ENCODE results near the gene ZNF275. TPM values are rescaled to one million over a fixed set of nuclear protein-coding genes. Genes with fewer than 3 reads are reported as not detected.

Gene ZNF275
- total RNA-seq, 1 donor from 2014 or later: 7.6 TPM

DNA sequence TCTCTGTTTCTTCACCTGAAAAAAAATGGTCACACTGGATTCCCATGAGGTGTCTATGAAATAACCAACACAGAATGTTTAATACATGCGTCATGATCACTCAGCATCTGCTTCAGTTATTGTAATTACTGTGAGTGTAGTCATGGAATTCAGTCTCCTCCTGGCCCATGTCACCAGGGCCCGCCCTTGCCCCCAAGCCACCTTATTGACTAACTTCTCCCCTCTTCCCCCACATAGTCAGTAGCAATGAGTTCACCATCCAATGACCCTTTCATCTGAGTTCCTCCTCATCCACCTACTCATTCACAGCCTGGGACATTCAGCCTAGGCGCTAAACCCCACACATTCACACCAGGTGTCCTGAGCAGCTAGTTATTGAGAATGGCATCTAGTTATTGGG lies 28.0 kb upstream of the ZNF275 start:
- H3K27me3 ChIP-seq: no peaks in the 10 kb centered on the region
- intact Hi-C loops (cut with DNase I): no loop called here
- H3K4me1 ChIP-seq: no peaks in the 10 kb centered on the region
- DNase-seq (ENCODE audit: extremely low spot score in 2 of 2): no peak
- TF ChIP-seq POLR2AphosphoS5 (IDR thresholded peaks at IDR 0.05; ENCODE audit: insufficient read depth in 1 of 2, low read depth in 1 of 2) (no peak), POLR2A (IDR thresholded peaks at IDR 0.05) (no peak)
- TF ChIP-seq, protein P1, sequence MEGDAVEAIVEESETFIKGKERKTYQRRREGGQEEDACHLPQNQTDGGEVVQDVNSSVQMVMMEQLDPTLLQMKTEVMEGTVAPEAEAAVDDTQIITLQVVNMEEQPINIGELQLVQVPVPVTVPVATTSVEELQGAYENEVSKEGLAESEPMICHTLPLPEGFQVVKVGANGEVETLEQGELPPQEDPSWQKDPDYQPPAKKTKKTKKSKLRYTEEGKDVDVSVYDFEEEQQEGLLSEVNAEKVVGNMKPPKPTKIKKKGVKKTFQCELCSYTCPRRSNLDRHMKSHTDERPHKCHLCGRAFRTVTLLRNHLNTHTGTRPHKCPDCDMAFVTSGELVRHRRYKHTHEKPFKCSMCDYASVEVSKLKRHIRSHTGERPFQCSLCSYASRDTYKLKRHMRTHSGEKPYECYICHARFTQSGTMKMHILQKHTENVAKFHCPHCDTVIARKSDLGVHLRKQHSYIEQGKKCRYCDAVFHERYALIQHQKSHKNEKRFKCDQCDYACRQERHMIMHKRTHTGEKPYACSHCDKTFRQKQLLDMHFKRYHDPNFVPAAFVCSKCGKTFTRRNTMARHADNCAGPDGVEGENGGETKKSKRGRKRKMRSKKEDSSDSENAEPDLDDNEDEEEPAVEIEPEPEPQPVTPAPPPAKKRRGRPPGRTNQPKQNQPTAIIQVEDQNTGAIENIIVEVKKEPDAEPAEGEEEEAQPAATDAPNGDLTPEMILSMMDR (IDR thresholded peaks at IDR 0.05): no peak
- no peak overlapping the region for H3K4me3 ChIP-seq
- no peaks in the 10 kb centered on the region for H3K36me3 ChIP-seq
- H3K27ac ChIP-seq: no peak overlapping the region
- H3K9me3 ChIP-seq: no peaks in the 10 kb centered on the region

DNA sequence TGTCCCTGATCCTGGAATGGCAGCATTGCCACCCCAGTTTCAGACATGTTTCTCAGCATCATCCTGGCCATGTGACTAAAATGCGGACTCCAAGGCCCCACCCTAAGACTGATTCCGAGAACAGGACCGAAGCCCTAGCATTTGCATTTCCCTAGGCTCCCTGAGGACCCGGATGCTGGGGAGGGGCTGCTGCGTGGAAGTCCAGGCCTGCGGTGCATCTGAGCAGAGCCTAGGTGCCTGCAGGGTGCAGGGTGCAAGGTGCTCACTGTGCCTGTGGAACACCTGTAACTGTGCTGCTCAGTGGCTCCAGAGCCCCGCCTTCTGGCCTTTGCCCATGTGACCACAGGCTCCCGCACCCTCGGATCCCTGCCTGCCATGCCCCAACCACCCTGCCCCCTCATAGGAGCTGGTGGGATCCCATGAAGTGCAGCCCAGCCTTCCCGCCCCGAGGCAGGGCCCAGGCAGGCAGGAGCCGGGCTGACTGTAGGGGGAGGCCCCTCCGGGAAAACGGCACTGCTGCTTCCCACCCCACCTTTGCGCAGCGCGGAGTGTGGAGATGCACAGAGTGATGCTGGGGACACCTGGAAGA lies 27.3 kb upstream of the ZNF275 start:
- H3K9me3 ChIP-seq: no peaks in the 10 kb centered on the region
- DNase-seq (ENCODE audit: extremely low spot score in 2 of 2): peak; percentile 65 to 87
- H3K36me3 ChIP-seq: no peaks in the 10 kb centered on the region
- no peak overlapping the region for H3K27ac ChIP-seq
- intact Hi-C loops (cut with DNase I): no loop called here
- H3K4me1 ChIP-seq: no peaks in the 10 kb centered on the region
- TF ChIP-seq, protein P1 (IDR thresholded peaks at IDR 0.05): no peak
- no peak for TF ChIP-seq POLR2A (IDR thresholded peaks at IDR 0.05)
- TF ChIP-seq POLR2AphosphoS5 (IDR thresholded peaks at IDR 0.05; ENCODE audit: insufficient read depth in 1 of 2, low read depth in 1 of 2): no peak
- H3K4me3 ChIP-seq: no peak overlapping the region
- H3K27me3 ChIP-seq: no peaks in the 10 kb centered on the region

DNA sequence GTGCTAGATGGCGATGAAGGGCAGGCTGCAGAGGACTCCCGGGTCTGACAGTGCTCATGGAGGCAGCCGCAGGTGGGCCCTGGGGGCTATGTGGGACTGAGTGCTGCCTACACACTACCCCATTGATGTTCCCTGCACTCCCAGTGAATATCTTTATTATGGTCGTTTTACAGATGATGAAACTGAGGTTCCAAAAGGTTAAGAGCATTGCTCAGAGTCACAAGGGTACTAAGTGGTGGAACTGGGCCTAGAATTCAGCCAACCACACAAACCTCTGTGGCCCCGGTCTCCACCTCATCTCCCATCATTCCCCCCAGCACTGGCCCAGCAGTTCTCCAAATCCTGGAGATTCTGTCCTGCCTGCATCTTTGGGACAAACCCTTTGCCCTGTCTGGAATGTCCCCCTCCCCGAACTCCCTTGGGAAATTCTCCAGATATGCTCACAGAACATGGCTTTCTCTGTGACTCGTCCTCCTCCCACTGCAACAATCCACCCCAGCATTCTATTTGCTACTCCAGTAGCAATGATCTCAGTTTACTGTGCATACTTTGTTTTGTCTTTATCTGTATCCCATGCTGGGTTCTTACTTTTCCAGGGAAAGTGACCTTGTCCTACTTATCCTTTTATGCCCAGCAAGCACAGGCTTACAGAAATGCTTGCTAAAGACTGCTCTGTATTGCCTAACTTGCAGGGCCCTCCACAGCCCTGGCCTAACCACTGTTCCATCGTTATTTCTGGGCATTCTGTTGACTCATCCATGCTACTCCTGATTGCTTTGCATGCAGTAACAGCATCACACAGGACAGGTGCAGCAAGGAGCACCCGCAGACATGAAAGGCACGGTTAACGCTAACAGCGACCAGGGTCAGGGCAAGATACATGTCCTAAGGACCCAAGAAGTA lies 26.4 kb upstream of the ZNF275 start:
- Histone ChIP-seq H3K9me3 (no peaks in the 10 kb centered on the region), H3K4me3 (no peak overlapping the region), H3K27me3 (no peaks in the 10 kb centered on the region), H3K36me3 (no peaks in the 10 kb centered on the region), H3K4me1 (no peaks in the 10 kb centered on the region), H3K27ac (no peak overlapping the region)
- peak; percentile 34 to 55 for DNase-seq (ENCODE audit: extremely low spot score in 2 of 2)
- no peak for TF ChIP-seq POLR2AphosphoS5 (IDR thresholded peaks at IDR 0.05; ENCODE audit: insufficient read depth in 1 of 2, low read depth in 1 of 2)
- TF ChIP-seq, protein P1 (IDR thresholded peaks at IDR 0.05): no peak
- no peak for TF ChIP-seq POLR2A (IDR thresholded peaks at IDR 0.05)
- intact Hi-C loops (cut with DNase I): no loop called here

DNA sequence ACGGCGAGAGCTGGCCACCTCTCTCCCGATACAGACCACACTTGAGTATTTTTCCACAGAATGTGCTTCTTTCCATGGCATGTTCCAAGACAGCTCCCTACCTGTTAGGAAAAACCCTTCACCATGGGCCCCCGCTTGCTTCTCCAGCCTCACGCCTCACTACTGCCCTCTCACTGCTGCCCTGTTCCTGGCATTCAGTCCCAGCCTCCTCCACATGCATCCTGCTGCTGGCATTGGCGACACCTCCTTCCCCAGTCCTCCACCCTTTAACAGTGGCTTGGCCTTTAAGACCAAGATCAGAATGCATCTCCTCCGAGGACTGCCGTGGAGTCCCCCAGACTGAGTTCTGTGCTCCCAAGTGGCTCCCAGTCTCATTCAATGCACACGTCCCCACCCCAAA lies 23.1 kb upstream of the ZNF275 start:
- Histone ChIP-seq H3K27me3 (no peaks in the 10 kb centered on the region), H3K9me3 (no peaks in the 10 kb centered on the region), H3K27ac (no peak overlapping the region), H3K4me3 (no peak overlapping the region), H3K4me1 (no peaks in the 10 kb centered on the region), H3K36me3 (no peaks in the 10 kb centered on the region)
- DNase-seq (ENCODE audit: extremely low spot score in 2 of 2): peak in 1 of 2 donors; percentile 42
- TF ChIP-seq POLR2A (IDR thresholded peaks at IDR 0.05) (no peak), POLR2AphosphoS5 (IDR thresholded peaks at IDR 0.05; ENCODE audit: insufficient read depth in 1 of 2, low read depth in 1 of 2) (no peak)
- TF ChIP-seq, protein P1 (IDR thresholded peaks at IDR 0.05): no peak
- intact Hi-C loops (cut with DNase I): no loop called here

DNA sequence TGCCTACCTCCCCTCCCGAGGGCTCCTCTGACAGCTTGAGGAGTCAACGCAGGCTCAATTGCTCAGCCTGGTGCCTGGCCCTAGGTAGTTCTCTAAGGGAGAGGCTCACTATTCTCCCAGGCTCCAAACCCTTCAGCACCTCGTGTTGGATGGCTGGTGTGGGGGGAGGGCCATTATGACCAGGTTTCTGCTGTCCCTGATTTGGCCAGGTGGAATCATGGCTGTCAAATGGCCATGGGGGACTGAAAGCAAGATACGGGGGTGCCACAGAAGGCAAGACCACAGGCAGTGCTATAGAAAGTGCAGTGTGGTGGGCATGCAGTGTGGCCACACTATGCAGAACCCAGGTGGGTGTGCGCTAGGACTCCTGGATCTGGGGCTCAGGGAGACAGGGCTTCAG lies 21.9 kb upstream of the ZNF275 start:
- H3K27ac ChIP-seq: no peak overlapping the region
- no peak overlapping the region for H3K4me3 ChIP-seq
- H3K27me3 ChIP-seq: no peaks in the 10 kb centered on the region
- H3K9me3 ChIP-seq: no peaks in the 10 kb centered on the region
- intact Hi-C loops (cut with DNase I): no loop called here
- peak in 1 of 2 donors; percentile 91 for DNase-seq (ENCODE audit: extremely low spot score in 2 of 2)
- H3K4me1 ChIP-seq: no peaks in the 10 kb centered on the region
- H3K36me3 ChIP-seq: no peaks in the 10 kb centered on the region
- no peak for TF ChIP-seq POLR2A (IDR thresholded peaks at IDR 0.05)
- TF ChIP-seq POLR2AphosphoS5 (IDR thresholded peaks at IDR 0.05; ENCODE audit: insufficient read depth in 1 of 2, low read depth in 1 of 2): no peak
- TF ChIP-seq, protein P1 (IDR thresholded peaks at IDR 0.05): no peak
